Liver (tissue), 3 donors: ENCODE results near the gene TAGLN.
"Not testable (repeated sequence)": the region's sequence is repeated elsewhere in the genome, so short reads cannot be mapped to it uniquely, and the experiment has no call there.

Source experiments
- CTCF ChIP-seq: fragments of 150-350 bp; IDR thresholded peaks from 2 replicates; pipeline ENCODE4 v1.5.1; 2017; ENCODE audit warnings: improper control_type of control experiment, low read depth, low read length; ENCODE audit not compliant: missing input control
- SP1 ChIP-seq: IDR thresholded peaks from 2 replicates; pipeline ENCODE4 v1.6.1; 2018; ENCODE audit warnings: antibody characterized with exemption, mild to moderate bottlenecking
- donor health status: healthy.
- donor health status: healthy.

DNA sequence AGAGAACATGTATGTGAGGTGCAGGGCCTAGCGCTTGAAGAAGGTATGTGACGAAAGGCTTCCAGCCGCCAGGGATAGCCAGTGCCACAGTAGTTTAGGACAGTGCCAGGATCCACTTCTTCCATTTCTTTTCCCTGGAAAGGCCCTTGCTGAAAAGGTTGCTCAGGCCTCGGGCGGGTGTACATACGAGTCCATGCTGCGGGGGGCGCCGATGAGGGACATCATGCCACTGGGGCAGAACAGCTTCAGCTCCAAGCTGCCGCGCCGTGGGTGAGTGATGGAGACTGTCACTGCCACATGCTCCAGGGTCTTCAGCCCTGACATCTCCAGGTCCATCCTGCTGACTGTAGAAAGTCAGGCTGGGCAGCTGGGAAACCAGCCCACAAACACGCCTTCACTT, 9.5 kb downstream of the TAGLN start:
- TF ChIP-seq CTCF, SP1: not testable (repeated sequence)
